ENCODE data around the gene GRXCR1.

Gene GRXCR1

GRCh38 chr4:42942216-42942615 is 49.7 kb downstream of the GRXCR1 start:
- Mint-ChIP-seq H3K27me3 (ENCODE audit: low read depth) (no peaks in the 10 kb centered on the region), H3K36me3 (ENCODE audit: low read depth) (no peaks in the 10 kb centered on the region), H3K4me1 (no peaks in the 10 kb centered on the region), H3K9me3 (no peaks in the 10 kb centered on the region), H3K4me3 (no peak overlapping the region), H3K27ac (no peak overlapping the region)
- no peak for TF ChIP-seq CTCF (IDR thresholded peaks at IDR 0.05; ENCODE audit: unreplicated experiment in 3 of 3)

DNA sequence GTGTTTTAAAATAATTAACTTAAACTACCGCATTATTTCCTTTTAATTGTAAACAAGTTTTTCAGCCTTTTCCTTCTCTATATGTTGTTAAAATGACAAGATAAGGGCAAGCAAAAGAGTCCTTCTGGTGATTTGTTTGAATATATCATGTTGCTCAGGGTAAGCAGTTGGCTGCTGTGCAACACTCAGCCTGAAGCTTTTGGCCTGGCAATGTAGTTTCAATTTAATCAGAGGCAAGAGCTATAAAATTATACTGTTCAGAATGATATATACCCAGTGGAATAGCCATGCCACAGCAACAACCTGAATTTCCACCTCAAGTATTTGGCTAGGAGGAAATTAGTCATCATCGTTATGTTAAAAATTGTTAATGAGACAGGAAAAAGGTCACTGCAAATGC is 53.4 kb downstream of the GRXCR1 start:
- H3K4me3 Mint-ChIP-seq, result no peak overlapping the region
- H3K36me3 Mint-ChIP-seq (ENCODE audit: low read depth), result no peaks in the 10 kb centered on the region
- no peaks in the 10 kb centered on the region for H3K4me1 Mint-ChIP-seq
- TF ChIP-seq CTCF (IDR thresholded peaks at IDR 0.05; ENCODE audit: unreplicated experiment in 3 of 3), result no peak
- H3K9me3 Mint-ChIP-seq, result no peaks in the 10 kb centered on the region
- no peaks in the 10 kb centered on the region for H3K27me3 Mint-ChIP-seq (ENCODE audit: low read depth)
- no peak overlapping the region for H3K27ac Mint-ChIP-seq

- H3K27ac Mint-ChIP-seq, result no peak overlapping the region
- H3K4me1 Mint-ChIP-seq, result no peaks in the 10 kb centered on the region
- no peaks in the 10 kb centered on the region for H3K27me3 Mint-ChIP-seq (ENCODE audit: low read depth)
- no peaks in the 10 kb centered on the region for H3K9me3 Mint-ChIP-seq
- TF ChIP-seq CTCF (IDR thresholded peaks at IDR 0.05; ENCODE audit: unreplicated experiment in 3 of 3), result no peak
- no peak overlapping the region for H3K4me3 Mint-ChIP-seq
- H3K36me3 Mint-ChIP-seq (ENCODE audit: low read depth), result no peaks in the 10 kb centered on the region
These were observed 60.8 kb downstream of the GRXCR1 start for GRCh38 chr4:42953321-42953720.

DNA sequence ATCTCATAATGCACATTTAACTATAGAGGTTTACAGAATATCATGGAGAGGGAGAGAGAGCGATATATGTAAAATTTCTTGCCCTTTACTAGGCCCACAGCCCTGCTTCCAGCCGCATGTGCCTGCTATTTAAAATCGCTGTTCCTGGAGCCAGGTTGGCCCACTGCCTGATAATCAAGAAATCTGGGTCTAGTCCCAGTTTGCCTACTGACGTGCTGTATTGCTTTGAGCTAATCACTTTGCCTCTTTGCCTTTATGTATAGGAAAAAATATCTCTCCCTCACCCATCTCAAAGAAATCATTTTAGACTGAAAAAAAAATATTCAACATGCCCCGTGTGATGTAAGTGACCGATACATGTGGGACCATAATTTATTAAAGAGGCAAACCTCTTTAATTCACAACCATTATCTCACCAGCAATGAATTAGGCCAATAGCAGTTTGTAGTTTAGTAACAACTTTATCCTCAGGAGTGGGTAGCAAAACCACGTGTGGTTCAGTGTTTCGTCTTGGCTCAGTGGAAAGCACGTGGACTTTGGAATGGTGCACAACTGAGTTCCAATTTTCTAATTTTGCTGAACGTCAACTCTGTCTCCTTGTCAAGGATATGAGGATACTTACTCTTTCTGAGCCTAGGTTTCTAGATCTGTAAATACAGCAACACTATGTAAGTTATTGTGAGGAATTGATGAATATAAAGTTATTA is 62.6 kb downstream of the GRXCR1 start:
- Mint-ChIP-seq H3K27me3 (ENCODE audit: low read depth) (no peaks in the 10 kb centered on the region), H3K27ac (peak overlapping the region in 2 of 3 experiments; percentile 40 to 56), H3K4me1 (no peaks in the 10 kb centered on the region), H3K36me3 (ENCODE audit: low read depth) (no peaks in the 10 kb centered on the region), H3K4me3 (no peak overlapping the region), H3K9me3 (no peaks in the 10 kb centered on the region)
- no peak for TF ChIP-seq CTCF (IDR thresholded peaks at IDR 0.05; ENCODE audit: unreplicated experiment in 3 of 3)

- Mint-ChIP-seq H3K9me3 (no peaks in the 10 kb centered on the region), H3K36me3 (ENCODE audit: low read depth) (no peaks in the 10 kb centered on the region), H3K27me3 (ENCODE audit: low read depth) (no peaks in the 10 kb centered on the region), H3K4me1 (no peaks in the 10 kb centered on the region), H3K27ac (peak overlapping the region in 2 of 3 experiments; percentile 56), H3K4me3 (no peak overlapping the region)
- TF ChIP-seq CTCF (IDR thresholded peaks at IDR 0.05; ENCODE audit: unreplicated experiment in 3 of 3), result no peak
These were observed 63.4 kb downstream of the GRXCR1 start for GRCh38 chr4:42955746-42956505.

Measured in nephron (organoid).